OCI-LY1 (cell line): ENCODE measurements around the gene PRR33.

Experiments
- EZH2 ChIP-seq: fragments of 200-600 bp; sonication (generic), shearing (Covaris generic); IDR thresholded peaks from 2 replicates; pipeline ENCODE4 v1.8.0; 2017; ENCODE audit warnings: borderline replicate concordance, mixed run types, mild to moderate bottlenecking, antibody characterized with exemption, low read length, moderate library complexity, mixed read lengths
- TF ChIP-seq, protein P1 (sequence below): fragments of 200-600 bp; sonication (generic), shearing (Covaris generic); IDR thresholded peaks from 2 replicates; pipeline ENCODE4 v1.5.1; 2017; ENCODE audit warnings: mild to moderate bottlenecking, antibody characterized with exemption, low read length, moderate library complexity, mixed read lengths

DNA sequence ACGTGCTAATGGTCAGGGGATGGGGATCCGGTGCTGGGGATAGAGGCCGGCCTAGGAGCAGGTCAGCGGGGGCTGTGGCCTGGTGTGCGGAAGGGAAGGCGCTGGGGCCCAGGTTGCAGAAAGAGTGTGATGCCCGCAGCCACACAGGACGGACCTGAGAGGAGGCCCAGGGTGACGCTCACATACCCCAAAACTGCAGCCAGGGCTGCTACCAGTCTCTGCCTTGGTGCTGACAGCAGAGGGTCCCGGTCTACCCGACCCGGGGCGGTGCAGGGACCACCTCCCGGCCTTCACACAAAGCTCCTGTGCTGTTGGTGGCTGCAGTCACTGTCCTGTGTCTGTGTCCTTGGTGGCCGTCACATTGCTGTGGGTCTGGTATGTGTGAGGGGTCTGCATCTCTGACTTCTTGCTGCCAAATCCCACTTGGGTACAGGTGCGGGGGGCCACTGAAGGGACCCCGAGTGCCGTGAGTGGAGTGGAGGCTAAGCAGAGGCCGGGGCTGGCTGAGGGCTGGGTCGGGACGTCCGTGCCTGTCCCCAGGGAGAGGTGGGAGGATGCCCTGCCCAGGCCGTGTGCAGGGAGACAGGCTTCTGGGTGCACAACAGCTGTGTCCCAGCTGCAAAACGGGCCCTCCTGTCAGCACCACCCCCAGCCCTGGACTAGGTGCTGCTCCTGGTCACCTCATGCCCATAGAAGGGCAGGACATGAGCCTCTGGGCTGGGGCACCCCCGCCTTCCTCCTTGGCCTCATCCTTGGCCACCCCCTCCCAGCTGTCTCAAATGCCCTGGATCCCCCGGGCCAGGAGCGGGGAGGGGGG lies 37.4 kb downstream of the PRR33 start:
- TF ChIP-seq, protein P1, sequence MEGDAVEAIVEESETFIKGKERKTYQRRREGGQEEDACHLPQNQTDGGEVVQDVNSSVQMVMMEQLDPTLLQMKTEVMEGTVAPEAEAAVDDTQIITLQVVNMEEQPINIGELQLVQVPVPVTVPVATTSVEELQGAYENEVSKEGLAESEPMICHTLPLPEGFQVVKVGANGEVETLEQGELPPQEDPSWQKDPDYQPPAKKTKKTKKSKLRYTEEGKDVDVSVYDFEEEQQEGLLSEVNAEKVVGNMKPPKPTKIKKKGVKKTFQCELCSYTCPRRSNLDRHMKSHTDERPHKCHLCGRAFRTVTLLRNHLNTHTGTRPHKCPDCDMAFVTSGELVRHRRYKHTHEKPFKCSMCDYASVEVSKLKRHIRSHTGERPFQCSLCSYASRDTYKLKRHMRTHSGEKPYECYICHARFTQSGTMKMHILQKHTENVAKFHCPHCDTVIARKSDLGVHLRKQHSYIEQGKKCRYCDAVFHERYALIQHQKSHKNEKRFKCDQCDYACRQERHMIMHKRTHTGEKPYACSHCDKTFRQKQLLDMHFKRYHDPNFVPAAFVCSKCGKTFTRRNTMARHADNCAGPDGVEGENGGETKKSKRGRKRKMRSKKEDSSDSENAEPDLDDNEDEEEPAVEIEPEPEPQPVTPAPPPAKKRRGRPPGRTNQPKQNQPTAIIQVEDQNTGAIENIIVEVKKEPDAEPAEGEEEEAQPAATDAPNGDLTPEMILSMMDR = no peak
- no peak for TF ChIP-seq EZH2
